Body of pancreas (tissue), 4 donors: ENCODE measurements around the gene MAP3K7. TPM values are rescaled to one million over a fixed set of nuclear protein-coding genes. Genes with fewer than 3 reads are reported as not detected.

Experiments used
- ATAC-seq: fragments of 150-250 bp; one replicate; pipeline ENCODE4 v1.9.1; 2016
- DNase-seq, 4 donors: peaks; one replicate each; pipeline ENCODE4 v3.0.0-alpha.2; 2019
- H3K27ac ChIP-seq, 4 donors: fragments of 200-600 bp; sonication (generic); 1 replicate in 3 of 4; 2 replicates in 1 of 4; pipeline versions ENCODE4 v1.5.1 to v1.6.1; 2016 to 2019; ENCODE audit warnings: mild to moderate bottlenecking in 1 of 4, mixed read lengths in 1 of 4, moderate library complexity in 1 of 4
- H3K27me3 ChIP-seq, 2 donors: fragments of 200-600 bp; sonication (generic); one replicate each; pipeline ENCODE4 v1.6.0; 2016; ENCODE audit warnings: mild to moderate bottlenecking in 1 of 2
- H3K36me3 ChIP-seq, 2 donors: fragments of 200-600 bp; sonication (generic); replicated peaks in 1 of 2; 2 replicates each; pipeline ENCODE4 v1.5.1; 2016; ENCODE audit warnings: low read depth in 2 of 2; ENCODE audit not compliant: insufficient read depth in 1 of 2
- H3K4me1 ChIP-seq: fragments of 200-600 bp; sonication (generic); one replicate; pipeline ENCODE4 v1.6.0; 2016
- H3K4me3 ChIP-seq, 2 donors: fragments of 200-600 bp; sonication (generic); 1 replicate in 1 of 2; 2 replicates in 1 of 2; pipeline ENCODE4 v1.5.1; 2016 to 2019
- H3K9me3 ChIP-seq, 3 donors: fragments of 200-600 bp; sonication (generic); 1 replicate in 2 of 3; 2 replicates in 1 of 3; pipeline ENCODE4 v1.5.1; 2016
- POLR2A ChIP-seq, 3 donors: fragments of 450-650 bp; IDR thresholded peaks; one replicate each; pipeline ENCODE4 v1.6.1; 2016; ENCODE audit warnings: antibody characterized with exemption in 3 of 3, mild to moderate bottlenecking in 2 of 3
- WGBS, 2 donors: methylation state at CpG; one replicate each; pipeline ENCODE4 v1.1.5; 2017; 5-methylcytosine and 5-hydroxymethylcytosine counted together
- intact Hi-C: fragments of 100-400 bp; cut with DNase I; formaldehyde crosslinking; loops from one replicate; pipeline ENCODE4 v1.15.1; 2023
- total RNA-seq, 2 donors: library from RNA; depleted of rRNA; stranded (reverse); fragments of >200 nt; gene quantifications; one replicate each; pipeline ENCODE4 v1.1.0, GENCODE V29; 2016
- TF ChIP-seq, protein P1 (sequence below), 7 experiments: fragments of 450-650 bp in 4 of 7; fragments of 200-600 bp in 3 of 7; sonication (generic) in 3 of 7; IDR thresholded peaks; one replicate each; pipeline ENCODE4 v1.5.1; 2016 to 2019; ENCODE audit warnings: antibody characterized with exemption in 7 of 7

The MAP3K7 gene
- total RNA-seq, 2 donors from 2014 or later = 7.3 to 16.1 TPM

- Histone ChIP-seq H3K4me3 (no peak overlapping the region), H3K9me3 (no peaks in the 10 kb centered on the region), H3K36me3 (no peaks in the 10 kb centered on the region), H3K27ac (no peak overlapping the region), H3K27me3 (no peaks in the 10 kb centered on the region), H3K4me1 (no peaks in the 10 kb centered on the region)
- intact Hi-C loops = no loop called here
- WGBS, 2 donors = 73 to 75% methylated on average over 9 of the region's 9 CpGs
- TF ChIP-seq, protein P1, sequence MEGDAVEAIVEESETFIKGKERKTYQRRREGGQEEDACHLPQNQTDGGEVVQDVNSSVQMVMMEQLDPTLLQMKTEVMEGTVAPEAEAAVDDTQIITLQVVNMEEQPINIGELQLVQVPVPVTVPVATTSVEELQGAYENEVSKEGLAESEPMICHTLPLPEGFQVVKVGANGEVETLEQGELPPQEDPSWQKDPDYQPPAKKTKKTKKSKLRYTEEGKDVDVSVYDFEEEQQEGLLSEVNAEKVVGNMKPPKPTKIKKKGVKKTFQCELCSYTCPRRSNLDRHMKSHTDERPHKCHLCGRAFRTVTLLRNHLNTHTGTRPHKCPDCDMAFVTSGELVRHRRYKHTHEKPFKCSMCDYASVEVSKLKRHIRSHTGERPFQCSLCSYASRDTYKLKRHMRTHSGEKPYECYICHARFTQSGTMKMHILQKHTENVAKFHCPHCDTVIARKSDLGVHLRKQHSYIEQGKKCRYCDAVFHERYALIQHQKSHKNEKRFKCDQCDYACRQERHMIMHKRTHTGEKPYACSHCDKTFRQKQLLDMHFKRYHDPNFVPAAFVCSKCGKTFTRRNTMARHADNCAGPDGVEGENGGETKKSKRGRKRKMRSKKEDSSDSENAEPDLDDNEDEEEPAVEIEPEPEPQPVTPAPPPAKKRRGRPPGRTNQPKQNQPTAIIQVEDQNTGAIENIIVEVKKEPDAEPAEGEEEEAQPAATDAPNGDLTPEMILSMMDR (IDR thresholded peaks at IDR 0.05) = no peak
- TF ChIP-seq POLR2A (IDR thresholded peaks at IDR 0.05) = no peak
- ATAC-seq = no peak
- no peak for DNase-seq
These were observed 114.2 kb downstream of the MAP3K7 start for GRCh38 chr6:90472716-90473115.

GRCh38 chr6:90471263-90471662 lies 115.6 kb downstream of the MAP3K7 start:
- TF ChIP-seq, protein P1 (IDR thresholded peaks at IDR 0.05) = no peak
- intact Hi-C loops = no loop called here
- H3K36me3 ChIP-seq = no peaks in the 10 kb centered on the region
- no peaks in the 10 kb centered on the region for H3K27me3 ChIP-seq
- WGBS, 2 donors = 52 to 54% methylated on average over 4 of the region's 4 CpGs
- no peaks in the 10 kb centered on the region for H3K4me1 ChIP-seq
- DNase-seq (no peak), ATAC-seq (no peak)
- H3K9me3 ChIP-seq = no peaks in the 10 kb centered on the region
- no peak overlapping the region for H3K27ac ChIP-seq
- no peak overlapping the region for H3K4me3 ChIP-seq

- Histone ChIP-seq H3K27me3 (no peaks in the 10 kb centered on the region), H3K9me3 (no peaks in the 10 kb centered on the region), H3K27ac (no peak overlapping the region), H3K4me1 (no peaks in the 10 kb centered on the region), H3K4me3 (no peak overlapping the region), H3K36me3 (no peaks in the 10 kb centered on the region)
- TF ChIP-seq, protein P1 (IDR thresholded peaks at IDR 0.05) = no peak
- no peak for TF ChIP-seq POLR2A (IDR thresholded peaks at IDR 0.05)
- ATAC-seq (no peak), DNase-seq (no peak)
- intact Hi-C loops = no loop called here
- 58 to 60% methylated on average over 2 of the region's 2 CpGs for WGBS, 2 donors
These were observed 117.0 kb downstream of the MAP3K7 start for GRCh38 chr6:90469906-90470305.

GRCh38 chr6:90468859-90469258 lies 118.0 kb downstream of the MAP3K7 start:
- H3K27ac ChIP-seq = no peak overlapping the region
- H3K27me3 ChIP-seq = no peaks in the 10 kb centered on the region
- H3K9me3 ChIP-seq = no peaks in the 10 kb centered on the region
- intact Hi-C loops = no loop called here
- ATAC-seq (no peak), DNase-seq (no peak)
- no peaks in the 10 kb centered on the region for H3K4me1 ChIP-seq
- 26 to 42% methylated on average over 1 of the region's 1 CpG for WGBS, 2 donors
- H3K36me3 ChIP-seq = no peaks in the 10 kb centered on the region
- TF ChIP-seq, protein P1 (IDR thresholded peaks at IDR 0.05) = no peak
- TF ChIP-seq POLR2A (IDR thresholded peaks at IDR 0.05) = no peak
- H3K4me3 ChIP-seq = no peak overlapping the region

DNA sequence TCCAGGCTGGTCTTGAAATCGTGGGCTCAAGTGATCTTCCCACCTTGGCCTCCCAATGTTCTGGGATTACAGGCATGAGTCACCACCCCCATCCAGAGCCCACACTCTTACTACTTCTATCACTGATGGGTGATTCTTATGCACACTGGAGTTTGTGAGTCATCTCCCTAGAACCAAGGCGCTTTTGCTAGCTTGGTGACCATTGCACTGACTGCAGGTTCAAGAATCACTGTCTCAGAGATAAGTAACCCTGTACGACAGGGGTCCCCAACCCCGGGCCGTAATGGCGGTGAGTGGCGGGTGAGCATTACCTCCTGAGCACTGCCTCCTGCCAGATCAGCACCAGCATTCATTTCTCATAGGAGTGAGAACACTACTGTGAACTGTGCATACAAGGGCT lies 118.8 kb downstream of the MAP3K7 start:
- Histone ChIP-seq H3K4me3 (no peak overlapping the region), H3K9me3 (no peaks in the 10 kb centered on the region), H3K36me3 (no peaks in the 10 kb centered on the region), H3K27ac (no peak overlapping the region), H3K27me3 (no peaks in the 10 kb centered on the region), H3K4me1 (no peaks in the 10 kb centered on the region)
- WGBS, 2 donors = 54 to 74% methylated on average over 3 to 7 of the region's 7 CpGs
- ATAC-seq = no peak
- intact Hi-C loops = no loop called here
- DNase-seq = no peak
- no peak for TF ChIP-seq POLR2A (IDR thresholded peaks at IDR 0.05)
- TF ChIP-seq, protein P1 (IDR thresholded peaks at IDR 0.05) = no peak
